Transverse colon (tissue), 4 donors: ENCODE data around the gene ZNF391. TPM values are rescaled to one million over a fixed set of nuclear protein-coding genes. Genes with fewer than 3 reads are reported as not detected.

Source experiments
- DNase-seq: peaks from one replicate; pipeline ENCODE4 v3.0.0-alpha.2; 2019
- H3K27ac ChIP-seq, 4 donors: fragments of 200-600 bp; sonication (generic); 2 replicates each; pipeline ENCODE4 v1.5.1; 2016 to 2018; ENCODE audit warnings: inconsistent platforms in 4 of 4
- H3K27me3 ChIP-seq: fragments of 200-600 bp; sonication (generic); 2 replicates; pipeline ENCODE4 v1.5.1; 2017; ENCODE audit warnings: inconsistent platforms
- H3K36me3 ChIP-seq, 4 donors: fragments of 200-600 bp; sonication (generic); 2 replicates each; pipeline ENCODE4 v1.5.1; 2017 to 2019; ENCODE audit warnings: inconsistent platforms in 4 of 4
- H3K4me1 ChIP-seq, 4 donors: fragments of 200-600 bp; sonication (generic); 2 replicates each; pipeline ENCODE4 v1.5.1; 2017 to 2020; ENCODE audit warnings: inconsistent platforms in 4 of 4
- H3K4me3 ChIP-seq, 4 donors: fragments of 200-600 bp; sonication (generic); 1 replicate in 1 of 4; 2 replicates in 3 of 4; pipeline versions ENCODE4 v1.5.1 to v1.6.1; 2017 to 2019; ENCODE audit warnings: inconsistent platforms in 4 of 4
- H3K9me3 ChIP-seq, 2 donors: fragments of 200-600 bp; sonication (generic); 2 replicates each; pipeline ENCODE4 v1.5.1; 2017 to 2019; ENCODE audit warnings: inconsistent platforms in 2 of 2
- CTCF ChIP-seq, 5 experiments: fragments of 200-600 bp in 3 of 5; fragments of 450-650 bp in 2 of 5; sonication (generic) in 3 of 5; IDR thresholded peaks; 1 replicate in 2 of 5; 2 replicates in 3 of 5; pipeline ENCODE4 v1.5.1; 2016 to 2017; ENCODE audit warnings: antibody characterized with exemption in 5 of 5, inconsistent platforms in 3 of 5, mild to moderate bottlenecking in 2 of 5, moderate library complexity in 1 of 5
- EP300 ChIP-seq: sonication (generic); formaldehyde crosslinking; IDR thresholded peaks from one replicate; pipeline ENCODE4 v1.6.1; 2017; ENCODE audit warnings: antibody characterized with exemption, low read depth
- POLR2A ChIP-seq: fragments of 450-650 bp; IDR thresholded peaks from one replicate; pipeline ENCODE4 v1.6.1; 2016; ENCODE audit warnings: antibody characterized with exemption, mild to moderate bottlenecking, moderate library complexity
- POLR2AphosphoS5 ChIP-seq, 3 donors: sonication (generic); formaldehyde crosslinking; IDR thresholded peaks; one replicate each; pipeline ENCODE4 v1.6.1; 2016; ENCODE audit warnings: antibody characterized with exemption in 3 of 3
- WGBS, 2 donors: methylation state at CpG; one replicate each; pipeline ENCODE4 v1.1.5; 2018; ENCODE audit warnings: low coverage in 1 of 2; 5-methylcytosine and 5-hydroxymethylcytosine counted together
- in situ Hi-C, 4 donors: fragments of 200-750 bp; cut with MboI; loops; one replicate each; pipeline versions ENCODE4 v1.15.0 to v1.15.1; 2017; ENCODE audit warnings: low sequenced_read_pairs in 3 of 4, low pct_ligation_motif_present in 1 of 4, low pct_unique_long_range_greater_than_20kb in 1 of 4
- intact Hi-C: fragments of 100-400 bp; cut with DNase I; formaldehyde crosslinking; loops from one replicate; pipeline ENCODE4 v1.15.1; 2023; ENCODE audit warnings: low total_unique reads
- total RNA-seq, 4 donors: library from RNA; depleted of rRNA; stranded (reverse); fragments of >200 nt; gene quantifications; one replicate each; pipeline ENCODE4 v1.1.0, GENCODE V29; 2016

The ZNF391 gene
- total RNA-seq, 4 donors from 2014 or later, result 0.75 to 2.4 (median 1.2) TPM; not detected in 1

DNA sequence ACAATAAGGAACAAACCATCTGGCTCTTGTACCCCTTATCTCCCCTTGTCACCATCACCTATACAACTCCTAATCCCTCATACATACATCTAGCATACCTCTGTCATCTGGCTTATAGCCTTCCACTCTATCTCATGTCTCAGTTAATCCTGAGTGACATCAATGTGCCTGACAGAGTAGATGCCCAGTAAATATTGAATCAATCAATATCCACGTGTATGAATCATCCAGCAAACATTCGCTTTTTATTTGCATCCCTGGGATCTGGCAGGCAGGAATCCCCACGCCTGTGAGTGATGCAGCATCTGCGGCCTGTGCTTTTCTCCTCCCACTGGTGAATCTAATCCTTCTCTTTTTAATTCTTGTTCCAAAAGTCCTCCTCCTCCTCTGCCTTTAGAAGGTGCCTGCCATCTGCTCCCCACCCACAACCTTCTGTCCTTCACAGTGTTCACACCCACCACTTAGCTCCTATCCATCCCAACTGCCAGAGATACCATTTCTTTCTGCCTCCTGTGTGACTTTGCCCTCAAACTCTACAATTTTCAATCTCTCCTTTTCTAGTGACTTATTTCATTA lies 37.6 kb downstream of the ZNF391 start:
- in situ Hi-C loops, result no loop called here
- TF ChIP-seq POLR2A, result no peak
- TF ChIP-seq CTCF (IDR thresholded peaks at IDR 0.05), result no peak
- no peak for TF ChIP-seq POLR2AphosphoS5 (IDR thresholded peaks at IDR 0.05)
- TF ChIP-seq EP300, result no peak
- peaks cover 0 to 3% of the 10 kb centered on the region in 2 donors for H3K9me3 ChIP-seq
- 64 to 81% methylated on average over 2 to 4 of the region's 4 CpGs for WGBS, 2 donors
- no peaks in the 10 kb centered on the region for H3K36me3 ChIP-seq
- H3K4me3 ChIP-seq, result no peak overlapping the region
- no peaks in the 10 kb centered on the region for H3K27me3 ChIP-seq
- intact Hi-C loops, result no loop called here
- H3K27ac ChIP-seq, result no peak overlapping the region
- no peak for DNase-seq
- H3K4me1 ChIP-seq, result no peaks in the 10 kb centered on the region

DNA sequence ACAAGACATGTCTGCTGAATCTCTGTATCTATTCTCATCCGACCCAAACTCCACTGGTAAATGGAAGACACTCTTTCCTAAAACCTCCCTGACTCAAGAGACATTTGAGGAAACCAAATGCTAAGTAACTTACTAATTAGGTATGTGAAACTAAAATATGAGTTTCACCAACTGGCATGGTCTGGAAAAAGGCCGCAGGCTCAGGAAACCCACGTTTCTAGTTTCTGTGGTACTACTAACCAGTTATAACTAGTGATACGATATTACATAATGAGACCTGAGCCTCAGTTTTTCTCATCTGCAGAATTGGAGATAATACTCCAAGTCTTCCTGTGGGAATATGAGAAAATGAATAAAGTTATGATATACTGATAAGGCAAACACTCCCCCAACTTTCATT lies 39.9 kb downstream of the ZNF391 start:
- no peaks in the 10 kb centered on the region for H3K27me3 ChIP-seq
- no peaks in the 10 kb centered on the region for H3K4me1 ChIP-seq
- TF ChIP-seq EP300 (no peak), POLR2AphosphoS5 (IDR thresholded peaks at IDR 0.05) (no peak), POLR2A (no peak), CTCF (IDR thresholded peaks at IDR 0.05) (no peak)
- intact Hi-C loops, result no loop called here
- no peaks in the 10 kb centered on the region for H3K9me3 ChIP-seq
- DNase-seq, result no peak
- H3K4me3 ChIP-seq, result no peak overlapping the region
- no peak overlapping the region for H3K27ac ChIP-seq
- in situ Hi-C loops, result no loop called here
- WGBS, 2 donors, result 66 to 84% methylated on average over 3 to 4 of the region's 4 CpGs
- H3K36me3 ChIP-seq, result no peaks in the 10 kb centered on the region

DNA sequence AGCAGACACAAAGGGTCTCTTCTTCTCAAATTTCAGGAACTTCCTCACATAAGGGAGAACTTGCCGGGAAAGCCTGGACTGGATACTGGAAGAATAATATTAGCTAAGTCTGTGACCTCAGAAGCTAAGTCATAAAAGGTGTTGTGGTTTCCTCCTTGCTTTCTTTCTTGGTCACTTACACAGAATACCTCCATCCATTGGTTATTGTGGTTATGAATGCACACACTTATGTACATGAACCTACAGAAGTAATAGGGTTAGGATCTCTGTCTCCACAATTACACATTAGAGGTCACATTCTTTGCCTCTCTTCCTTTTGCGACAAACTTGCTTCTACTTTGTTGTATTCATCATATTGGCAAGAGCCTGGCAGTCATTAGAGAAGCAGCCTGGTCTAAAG lies 40.4 kb downstream of the ZNF391 start:
- in situ Hi-C loops (no loop called here), intact Hi-C loops (no loop called here)
- no peak overlapping the region for H3K27ac ChIP-seq
- no peaks in the 10 kb centered on the region for H3K36me3 ChIP-seq
- TF ChIP-seq POLR2AphosphoS5 (IDR thresholded peaks at IDR 0.05) (no peak), CTCF (IDR thresholded peaks at IDR 0.05) (no peak), EP300 (no peak), POLR2A (no peak)
- no peaks in the 10 kb centered on the region for H3K27me3 ChIP-seq
- 83 to 100% methylated on average over 1 to 2 of the region's 2 CpGs for WGBS, 2 donors
- no peaks in the 10 kb centered on the region for H3K4me1 ChIP-seq
- no peaks in the 10 kb centered on the region for H3K9me3 ChIP-seq
- H3K4me3 ChIP-seq, result no peak overlapping the region
- DNase-seq, result no peak

GRCh38 chr6:27433714-27434113 lies 45.2 kb downstream of the ZNF391 start:
- H3K27me3 ChIP-seq, result no peaks in the 10 kb centered on the region
- WGBS, 2 donors, result 88% methylated on average over 1 of the region's 1 CpG
- in situ Hi-C loops (no loop called here), intact Hi-C loops (loop anchor here (5.0 kb wide), 1 partner anchor 1039 kb away; no protein-coding TSS in a partner anchor)
- no peak overlapping the region for H3K27ac ChIP-seq
- no peaks in the 10 kb centered on the region for H3K36me3 ChIP-seq
- no peaks in the 10 kb centered on the region for H3K4me1 ChIP-seq
- peaks cover 0 to 3% of the 10 kb centered on the region in 2 donors for H3K9me3 ChIP-seq
- no peak overlapping the region for H3K4me3 ChIP-seq
- DNase-seq, result no peak
- TF ChIP-seq CTCF (IDR thresholded peaks at IDR 0.05), result no peak
- no peak for TF ChIP-seq POLR2AphosphoS5 (IDR thresholded peaks at IDR 0.05)
- TF ChIP-seq POLR2A, result no peak
- no peak for TF ChIP-seq EP300
